ENCODE results near the gene FCN1. TPM values are rescaled to one million over a fixed set of nuclear protein-coding genes. Genes with fewer than 3 reads are reported as not detected.

Gene FCN1
- polyA plus RNA-seq, 1 of the 3 experiments (the other 2 are of a cell fraction), result not detected

- no peaks in the 10 kb centered on the region for H3K9me3 ChIP-seq
- H3F3A ChIP-seq (replicated peaks; ENCODE audit: insufficient read depth), result no peaks in the 10 kb centered on the region
- 70% methylated on average over 8 of the region's 8 CpGs for WGBS (ENCODE audit: low lambda C conversion rate)
- TF ChIP-seq FOXM1 (IDR thresholded peaks at IDR 0.05; ENCODE audit: low read depth), result no peak
- no peak for TF ChIP-seq FOSL2 (IDR thresholded peaks at IDR 0.05; ENCODE audit: borderline replicate concordance, low read depth)
- no peak for TF ChIP-seq SIN3A (IDR thresholded peaks at IDR 0.05; ENCODE audit: borderline replicate concordance, low read depth, low read length)
- TF ChIP-seq USF1 (IDR thresholded peaks at IDR 0.05; ENCODE audit: borderline replicate concordance, low read depth), result no peak
- TF ChIP-seq ELF1 (IDR thresholded peaks at IDR 0.05), result no peak
- TF ChIP-seq TCF12 (IDR thresholded peaks at IDR 0.05), result no peak
- TF ChIP-seq, protein P1, sequence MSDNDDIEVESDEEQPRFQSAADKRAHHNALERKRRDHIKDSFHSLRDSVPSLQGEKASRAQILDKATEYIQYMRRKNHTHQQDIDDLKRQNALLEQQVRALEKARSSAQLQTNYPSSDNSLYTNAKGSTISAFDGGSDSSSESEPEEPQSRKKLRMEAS (IDR thresholded peaks at IDR 0.05; ENCODE audit: low read depth), result no peak
- TF ChIP-seq YY1 (IDR thresholded peaks at IDR 0.05; ENCODE audit: low read depth), result no peak
- no peak for TF ChIP-seq MXI1 (IDR thresholded peaks at IDR 0.05; ENCODE audit: low read depth, low read length)
- TF ChIP-seq USF2 (IDR thresholded peaks at IDR 0.05; ENCODE audit: borderline replicate concordance, low read depth, low read length), result no peak
- no peak for TF ChIP-seq RAD21 (IDR thresholded peaks at IDR 0.05; ENCODE audit: low read length)
- TF ChIP-seq FOXJ3 (CRISPR knock-in tag; IDR thresholded peaks at IDR 0.05), result no peak
- no peak for TF ChIP-seq JUND (IDR thresholded peaks at IDR 0.05)
- TF ChIP-seq NRF1 (IDR thresholded peaks at IDR 0.05; ENCODE audit: low read depth, low read length), result no peak
- TF ChIP-seq TEAD4 (IDR thresholded peaks at IDR 0.05; ENCODE audit: borderline replicate concordance, insufficient read depth), result no peak
- TF ChIP-seq, protein P2, sequence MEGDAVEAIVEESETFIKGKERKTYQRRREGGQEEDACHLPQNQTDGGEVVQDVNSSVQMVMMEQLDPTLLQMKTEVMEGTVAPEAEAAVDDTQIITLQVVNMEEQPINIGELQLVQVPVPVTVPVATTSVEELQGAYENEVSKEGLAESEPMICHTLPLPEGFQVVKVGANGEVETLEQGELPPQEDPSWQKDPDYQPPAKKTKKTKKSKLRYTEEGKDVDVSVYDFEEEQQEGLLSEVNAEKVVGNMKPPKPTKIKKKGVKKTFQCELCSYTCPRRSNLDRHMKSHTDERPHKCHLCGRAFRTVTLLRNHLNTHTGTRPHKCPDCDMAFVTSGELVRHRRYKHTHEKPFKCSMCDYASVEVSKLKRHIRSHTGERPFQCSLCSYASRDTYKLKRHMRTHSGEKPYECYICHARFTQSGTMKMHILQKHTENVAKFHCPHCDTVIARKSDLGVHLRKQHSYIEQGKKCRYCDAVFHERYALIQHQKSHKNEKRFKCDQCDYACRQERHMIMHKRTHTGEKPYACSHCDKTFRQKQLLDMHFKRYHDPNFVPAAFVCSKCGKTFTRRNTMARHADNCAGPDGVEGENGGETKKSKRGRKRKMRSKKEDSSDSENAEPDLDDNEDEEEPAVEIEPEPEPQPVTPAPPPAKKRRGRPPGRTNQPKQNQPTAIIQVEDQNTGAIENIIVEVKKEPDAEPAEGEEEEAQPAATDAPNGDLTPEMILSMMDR (IDR thresholded peaks at IDR 0.05), result no peak
- H3K27ac ChIP-seq (ENCODE audit: low read depth in 2 of 2, low read length in 1 of 2), result no peak overlapping the region
- H3K4me1 ChIP-seq (ENCODE audit: control insufficient read depth in 1 of 2, insufficient read depth in 2 of 2, low read depth in 1 of 2, low read length in 1 of 2), result no peaks in the 10 kb centered on the region
- DNase-seq, result no peak
- no peak overlapping the region for H3K4me2 ChIP-seq
- H4K20me1 ChIP-seq (ENCODE audit: insufficient read depth), result no peaks in the 10 kb centered on the region
- no peak overlapping the region for H3K9ac ChIP-seq
- no peak overlapping the region for H2AFZ ChIP-seq (ENCODE audit: low read depth)
- no peak overlapping the region for H3K4me3 ChIP-seq (ENCODE audit: low read depth in 2 of 2, low read length in 1 of 2)
- no peaks in the 10 kb centered on the region for H3K36me3 ChIP-seq (replicated peaks in 1 of 2; ENCODE audit: control insufficient read depth in 1 of 2, insufficient read depth in 2 of 2, low read length in 1 of 2)
- no peaks in the 10 kb centered on the region for H3K79me2 ChIP-seq (ENCODE audit: insufficient read depth)
- POLR2A ChIA-PET, result no interaction called here
- no peaks in the 10 kb centered on the region for H3K27me3 ChIP-seq (ENCODE audit: insufficient read depth)
- no peaks in the 10 kb centered on the region for H3K9me2 ChIP-seq
- CTCF ChIA-PET, result no interaction called here
These were observed 25.1 kb upstream of the FCN1 start for GRCh38 chr9:134942788-134943184.

Data from SK-N-SH (cell line).